GM12891 (cell line): Measurements from ENCODE around the gene MORF4L1.

Source experiments
- PAX5 ChIP-seq: IDR thresholded peaks from 2 replicates; pipeline ENCODE4 v1.6.1; 2011; ENCODE audit warnings: low read length, moderate library complexity, mild to moderate bottlenecking; ENCODE audit not compliant: insufficient read depth, severe bottlenecking
- POLR2A ChIP-seq: IDR thresholded peaks from 2 replicates; pipeline ENCODE4 v1.6.1; 2011; ENCODE audit warnings: low read depth, low read length, control low read depth
- POLR2AphosphoS5 ChIP-seq: IDR thresholded peaks from 2 replicates; pipeline ENCODE4 v1.6.1; 2011; ENCODE audit warnings: low read depth, low read length, control low read depth
- POU2F2 ChIP-seq: IDR thresholded peaks from 2 replicates; pipeline ENCODE4 v1.6.1; 2011; ENCODE audit warnings: low read depth, mild to moderate bottlenecking, control low read depth, low read length, moderate library complexity
- TAF1 ChIP-seq: IDR thresholded peaks from 2 replicates; pipeline ENCODE4 v1.6.1; 2011; ENCODE audit warnings: low read depth, low read length, control low read depth

- TF ChIP-seq POLR2AphosphoS5 (peak; percentile 36), TAF1 (peak; percentile 79), POLR2A (peak; percentile 67), POU2F2 (0 out of 2 replicates have a peak, but pooled peaks have one; percentile 68), PAX5 (no peak)
Observed at GRCh38 chr15:78872972-78873792, 492 bp downstream of the MORF4L1 start.
